ENCODE results near the gene FOXP1.
A peak's percentile ranks its signal among the peaks of the same experiment; 100 is the strongest.

FOXP1 gene

DNA sequence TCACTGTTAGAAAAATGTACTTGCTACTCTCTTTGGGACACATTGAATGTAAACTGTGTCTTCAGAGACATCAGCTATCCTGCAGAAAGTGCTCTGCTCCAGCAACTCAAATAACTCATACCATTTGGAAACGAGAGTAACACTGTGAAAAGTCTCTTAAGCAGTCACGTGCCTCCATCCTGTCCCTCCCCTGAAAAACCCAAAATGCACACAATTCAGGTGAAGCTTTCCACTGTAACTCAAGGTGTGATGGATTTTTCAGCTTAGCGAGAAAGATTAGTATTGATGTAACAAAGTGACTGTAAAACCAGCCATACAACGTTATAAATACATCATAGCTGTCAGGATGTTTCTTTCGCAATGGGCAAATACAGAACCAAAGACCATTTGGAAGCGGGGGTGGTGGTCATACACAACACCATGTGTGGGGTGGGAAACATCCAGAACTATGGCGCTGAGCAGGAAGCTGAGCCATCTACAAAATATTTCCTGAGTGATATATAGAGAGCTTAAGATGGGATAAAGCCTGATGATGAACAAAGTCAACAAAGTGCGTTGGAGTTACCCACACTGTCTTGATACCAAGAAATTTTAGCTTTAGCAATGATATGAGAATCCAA is 332.3 kb downstream of the FOXP1 start:
- DNase-seq = no peak

DNA sequence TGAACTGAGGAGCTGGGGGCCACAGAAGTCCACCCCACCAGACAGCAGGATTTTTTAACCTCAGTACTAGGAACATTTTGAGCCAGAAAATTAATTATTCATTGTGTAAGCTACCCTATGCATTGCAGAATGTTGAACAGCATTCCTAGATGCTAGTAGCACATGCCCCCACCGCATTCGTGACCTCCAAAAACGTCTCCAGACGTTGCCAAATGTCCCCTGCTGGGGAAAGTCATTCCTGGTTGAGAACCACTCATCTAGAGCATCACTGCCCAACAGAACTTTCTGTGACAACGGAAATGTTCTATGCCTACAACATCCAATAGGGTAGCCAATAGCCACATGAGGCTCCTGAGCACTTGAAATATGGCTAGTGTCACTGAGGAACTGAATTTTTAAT is 333.5 kb downstream of the FOXP1 start:
- DNase-seq = no peak

- no peak for DNase-seq
Observed at GRCh38 chr3:71247958-71248335, 335.6 kb downstream of the FOXP1 start.

DNA sequence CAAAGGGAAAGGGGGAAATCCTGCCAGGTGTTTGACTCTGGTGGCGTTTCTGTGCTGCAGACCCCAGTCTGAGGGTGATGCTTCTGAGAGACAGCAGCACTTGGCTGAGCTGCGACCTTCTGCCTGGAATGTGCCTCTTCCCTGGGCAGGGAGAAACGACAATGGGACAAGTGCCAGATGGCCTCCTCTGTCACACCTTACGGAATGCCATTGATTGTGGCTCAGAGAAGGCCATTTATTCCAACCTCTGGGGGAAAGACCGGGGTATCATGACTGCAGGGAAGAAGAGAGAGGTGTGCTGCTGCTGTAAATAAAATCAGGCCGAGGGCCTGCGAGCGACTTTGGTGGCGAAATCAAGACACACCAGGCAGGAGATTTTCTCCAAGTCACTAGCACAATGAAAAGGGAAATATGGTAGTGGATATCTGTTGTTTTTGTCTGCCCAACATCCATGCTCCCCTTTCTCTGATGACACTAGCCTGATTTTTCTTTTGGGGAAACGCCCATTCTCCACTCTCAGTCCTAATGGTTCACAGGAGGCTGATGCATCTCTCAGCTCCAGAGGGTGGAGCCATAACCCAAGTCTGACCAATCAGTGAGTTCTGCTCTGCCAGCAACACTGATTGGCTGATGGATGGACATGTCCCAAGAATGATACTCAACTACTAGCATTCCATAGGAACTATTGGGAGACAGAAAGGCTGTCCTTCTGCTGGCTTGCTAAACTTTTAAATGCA is 336.1 kb downstream of the FOXP1 start:
- DNase-seq = peak; percentile 16

GRCh38 chr3:71245971-71246880 is 337.3 kb downstream of the FOXP1 start:
- DNase-seq = peak; percentile 59

GRCh38 chr3:71244826-71245488 is 338.6 kb downstream of the FOXP1 start:
- no peak for DNase-seq

- no peak for DNase-seq
Observed at GRCh38 chr3:71244153-71244825, 339.2 kb downstream of the FOXP1 start.

GRCh38 chr3:71243229-71243628 is 340.3 kb downstream of the FOXP1 start:
- DNase-seq = no peak

- DNase-seq = no peak
Observed at GRCh38 chr3:71241981-71242560, 341.5 kb downstream of the FOXP1 start.

GRCh38 chr3:71241246-71241901 is 342.2 kb downstream of the FOXP1 start:
- no peak for DNase-seq

- no peak for DNase-seq
Observed at GRCh38 chr3:71240034-71240433, 343.5 kb downstream of the FOXP1 start.

DNA sequence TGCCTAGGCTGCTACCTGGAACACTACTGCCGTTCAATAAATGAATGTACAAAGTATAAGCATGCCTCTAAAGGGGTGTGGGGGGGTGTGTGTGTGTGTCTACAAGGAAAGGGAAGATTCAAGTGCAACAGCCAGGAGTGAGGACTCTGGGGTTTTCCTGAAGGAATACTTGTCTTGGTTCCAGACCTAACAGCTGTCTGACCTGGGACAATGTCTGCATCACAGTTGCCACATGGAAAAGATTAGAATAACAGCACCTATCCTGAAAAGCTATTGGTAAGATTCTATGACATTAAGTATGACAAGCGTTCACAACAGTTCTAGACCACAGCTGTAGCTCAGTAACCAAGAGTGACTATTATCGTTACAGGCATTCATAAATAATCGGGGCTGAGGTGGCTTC is 345.2 kb downstream of the FOXP1 start:
- no peak for DNase-seq

DNA sequence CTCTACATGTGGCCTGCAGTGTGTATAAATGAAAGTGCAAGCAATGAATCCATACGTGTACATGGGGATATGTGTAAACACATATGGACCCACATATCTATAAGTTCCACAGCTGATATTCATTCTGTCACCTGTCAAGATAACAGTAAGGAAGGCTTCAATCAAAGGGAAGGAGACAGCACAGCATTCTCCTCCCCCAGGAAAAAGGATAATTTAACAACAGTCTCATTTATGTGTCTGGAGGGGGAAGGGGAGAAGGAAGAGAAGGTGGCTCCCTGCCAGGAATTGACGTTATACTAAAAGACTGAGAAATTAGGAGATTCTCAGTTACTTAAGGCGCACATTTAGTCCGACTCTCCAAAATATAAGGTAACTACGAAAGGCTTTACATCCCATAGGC is 345.9 kb downstream of the FOXP1 start:
- no peak for DNase-seq

DNA sequence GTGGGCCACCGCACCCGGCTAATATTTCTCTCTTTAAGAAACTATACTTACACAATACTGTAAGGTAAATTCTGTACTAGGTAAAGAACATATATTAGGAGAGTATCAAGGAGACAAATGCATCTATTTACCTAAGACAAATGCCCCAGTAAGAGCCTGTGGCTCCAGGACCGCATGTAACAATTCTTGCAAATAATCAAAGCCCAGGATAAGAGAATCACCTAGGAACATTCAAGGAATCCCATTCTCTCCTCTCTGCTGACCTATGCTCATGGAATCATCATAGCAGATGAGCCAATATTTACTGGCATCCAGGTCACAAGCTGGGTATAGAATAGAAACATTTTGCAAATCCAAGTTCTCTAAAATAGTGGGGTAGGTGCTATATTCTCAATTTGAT is 347.7 kb downstream of the FOXP1 start:
- DNase-seq = no peak

- DNase-seq = no peak
Observed at GRCh38 chr3:71232895-71233294, 350.6 kb downstream of the FOXP1 start.

- no peak for DNase-seq
Observed at GRCh38 chr3:71232175-71232679, 351.3 kb downstream of the FOXP1 start.

- peak; percentile 21 for DNase-seq
Observed at GRCh38 chr3:71231680-71232079, 351.8 kb downstream of the FOXP1 start.

DNA sequence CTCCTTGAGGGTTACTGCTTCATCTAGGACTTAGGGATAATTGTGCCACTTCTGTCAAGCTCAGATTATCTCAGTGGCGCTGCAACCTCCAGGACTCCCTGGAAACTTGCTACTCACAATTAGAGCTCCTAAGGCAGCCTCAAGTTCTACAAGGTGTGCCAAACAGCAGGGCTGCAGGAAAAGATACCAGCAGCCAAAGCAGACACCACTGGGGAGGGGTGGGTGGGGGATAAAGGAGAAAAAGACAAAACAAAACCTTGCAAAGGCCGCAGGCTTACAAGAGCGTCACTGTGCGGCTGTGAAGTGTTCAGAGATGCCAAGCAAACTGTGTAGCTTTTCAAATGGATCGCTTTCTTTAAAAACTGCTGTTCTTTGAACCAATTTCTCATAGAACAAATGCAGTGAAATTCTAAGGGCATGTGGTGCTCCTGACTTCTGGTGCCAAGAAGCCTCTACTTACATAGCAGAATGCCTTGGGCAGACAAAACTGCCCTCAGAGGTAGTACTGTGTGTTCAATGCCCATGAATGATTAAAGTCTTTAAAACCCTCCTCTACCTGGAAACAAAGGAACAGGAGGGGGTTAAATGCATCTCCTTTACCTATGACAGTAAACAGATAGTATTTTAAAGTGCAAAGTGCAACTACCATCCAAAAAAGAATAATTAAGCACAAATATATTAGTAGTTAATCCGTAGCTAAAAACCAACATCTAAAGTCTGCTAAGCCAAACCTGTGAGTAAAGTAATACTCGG is 353.4 kb downstream of the FOXP1 start:
- no peak for DNase-seq

- no peak for DNase-seq
Observed at GRCh38 chr3:71228156-71228866, 355.2 kb downstream of the FOXP1 start.

GRCh38 chr3:71227270-71227661 is 356.3 kb downstream of the FOXP1 start:
- peak; percentile 68 for DNase-seq
